GM18502 (cell line): ENCODE data around the gene TBC1D9B.
"Not testable (repeated sequence)": the region's sequence is repeated elsewhere in the genome, so short reads cannot be mapped to it uniquely, and the experiment has no call there.

Experiments
- ATAC-seq: cut with Tn5 transposase; IDR thresholded peaks from one replicate; pipeline ENCODE4 v1.9.1; 2021; ENCODE audit warnings: mild to moderate bottlenecking; ENCODE audit not compliant: unreplicated experiment, poor library complexity

TBC1D9B gene

GRCh38 chr5:179871533-179871932, 36.2 kb downstream of the TBC1D9B start:
- ATAC-seq, result not testable (repeated sequence)

GRCh38 chr5:179870952-179871351, 36.7 kb downstream of the TBC1D9B start:
- ATAC-seq, result no peak

GRCh38 chr5:179870403-179870903, 37.2 kb downstream of the TBC1D9B start:
- ATAC-seq, result no peak

DNA sequence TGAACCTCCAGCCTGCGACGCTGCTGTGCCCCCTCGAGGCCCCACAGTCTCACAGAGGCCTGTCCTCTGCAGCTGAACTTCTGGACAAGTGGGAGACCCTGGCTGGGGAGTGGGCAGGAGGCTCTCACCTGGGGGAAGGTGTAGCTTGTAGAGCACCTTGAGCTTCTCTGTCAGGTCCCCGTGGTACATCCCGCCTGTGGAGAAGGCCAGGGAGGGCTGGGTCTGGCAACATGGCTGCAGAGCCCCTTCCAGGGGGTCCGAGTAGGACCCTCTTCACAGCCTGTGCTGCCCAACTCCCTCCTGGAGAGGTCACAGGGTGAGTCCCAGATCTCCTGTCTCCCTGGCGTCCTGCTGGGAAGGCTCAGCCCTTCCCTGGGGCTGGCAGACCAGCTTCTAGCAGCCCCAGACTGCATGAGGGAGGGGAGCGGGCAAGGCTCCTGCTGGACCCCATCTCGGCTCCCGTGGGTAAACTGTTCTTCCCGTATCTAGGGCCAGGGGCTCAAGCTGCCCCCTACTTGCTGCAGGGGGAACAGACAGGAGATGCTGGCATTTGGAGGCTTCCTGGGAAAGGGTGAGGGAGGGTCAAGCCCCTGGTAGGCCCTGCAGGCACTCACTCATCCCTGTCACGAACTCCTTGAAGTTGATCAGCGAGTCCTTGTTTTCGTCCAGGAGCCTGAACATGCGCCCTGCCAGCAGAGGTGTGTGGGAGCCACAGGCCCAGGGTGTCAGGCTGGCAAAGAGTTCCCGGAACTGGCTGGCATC, 37.9 kb downstream of the TBC1D9B start:
- ATAC-seq, result no peak

GRCh38 chr5:179869101-179869500, 38.6 kb downstream of the TBC1D9B start:
- no peak for ATAC-seq

GRCh38 chr5:179868541-179868940, 39.2 kb downstream of the TBC1D9B start:
- no peak for ATAC-seq

DNA sequence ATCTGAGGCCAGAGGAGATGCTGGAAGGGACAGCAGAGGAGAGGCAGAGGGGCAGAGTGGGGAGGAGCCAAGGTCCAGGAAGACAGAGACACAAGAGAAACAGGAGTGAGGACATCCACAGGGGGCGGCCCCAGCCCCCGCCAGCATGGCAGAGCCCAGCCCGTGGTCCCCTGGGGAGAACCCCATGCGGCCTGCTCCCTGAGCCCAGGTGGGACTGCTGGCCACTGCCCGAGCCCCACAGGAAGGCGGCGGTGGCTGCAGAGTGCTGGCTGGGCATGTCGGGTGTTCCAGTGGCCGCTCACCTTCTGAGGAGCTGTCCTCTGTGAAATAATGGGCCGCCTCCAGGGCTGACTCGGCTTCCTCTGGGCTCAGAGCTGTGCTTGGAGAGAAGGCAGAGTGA, 40.2 kb downstream of the TBC1D9B start:
- no peak for ATAC-seq

- no peak for ATAC-seq
Observed at GRCh38 chr5:179867079-179867465, 40.6 kb downstream of the TBC1D9B start.

- no peak for ATAC-seq
Observed at GRCh38 chr5:179866241-179867078, 41.2 kb downstream of the TBC1D9B start.

DNA sequence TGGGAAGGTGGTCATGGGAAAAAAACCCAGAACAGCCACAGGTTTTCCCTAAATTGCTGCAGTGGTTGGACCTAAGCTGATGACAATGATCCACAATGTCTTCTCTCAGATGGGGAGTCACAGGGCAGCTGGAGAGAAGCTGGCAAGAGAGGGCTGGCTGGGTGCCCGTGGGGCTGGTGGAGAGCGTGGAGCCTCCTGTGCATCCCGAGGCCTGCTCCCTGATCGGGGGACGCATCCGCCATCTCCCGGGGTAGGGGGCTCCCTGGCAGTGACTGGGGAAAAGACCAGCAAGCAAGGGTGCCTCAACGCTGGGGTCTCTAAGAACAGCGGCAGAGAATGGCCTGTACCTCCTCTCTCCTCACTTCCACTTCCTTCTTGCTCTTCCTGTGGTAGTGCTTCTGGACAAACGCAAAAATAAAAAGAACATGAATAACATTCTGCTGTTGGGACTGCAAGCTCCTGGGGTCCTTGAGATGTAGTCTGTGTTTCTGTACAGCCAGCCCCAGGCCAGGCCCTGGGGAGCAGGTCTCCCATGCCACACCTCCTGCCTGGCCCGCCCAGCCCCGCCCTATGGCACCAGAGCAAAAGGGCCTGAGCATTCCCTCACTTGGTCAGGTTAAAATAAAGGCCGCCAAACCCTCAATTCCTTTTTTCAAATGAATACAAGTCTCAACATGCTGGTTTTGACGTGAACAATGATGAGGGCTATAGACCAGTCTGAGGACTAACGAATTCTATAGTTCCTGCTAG, 42.0 kb downstream of the TBC1D9B start:
- no peak for ATAC-seq

DNA sequence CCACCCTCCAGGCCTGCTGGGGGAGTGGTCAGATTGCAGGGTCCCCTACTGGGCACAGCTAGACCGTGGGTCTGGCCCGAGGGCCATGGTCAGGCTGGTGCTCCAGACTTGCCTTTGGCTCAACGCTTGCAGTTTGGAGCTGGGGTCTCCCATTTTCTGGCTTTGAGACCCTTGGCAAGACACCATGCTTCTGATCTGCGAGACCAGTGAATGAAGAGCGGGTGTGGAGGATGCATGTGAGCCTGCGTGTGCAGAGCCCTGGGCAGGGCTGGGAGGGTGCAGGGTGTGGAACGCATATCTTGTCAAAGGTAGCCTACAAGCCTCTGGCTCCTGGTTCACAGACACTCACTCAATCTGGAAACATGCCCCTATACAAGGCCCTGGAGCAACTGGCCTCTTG, 43.0 kb downstream of the TBC1D9B start:
- ATAC-seq, result no peak

DNA sequence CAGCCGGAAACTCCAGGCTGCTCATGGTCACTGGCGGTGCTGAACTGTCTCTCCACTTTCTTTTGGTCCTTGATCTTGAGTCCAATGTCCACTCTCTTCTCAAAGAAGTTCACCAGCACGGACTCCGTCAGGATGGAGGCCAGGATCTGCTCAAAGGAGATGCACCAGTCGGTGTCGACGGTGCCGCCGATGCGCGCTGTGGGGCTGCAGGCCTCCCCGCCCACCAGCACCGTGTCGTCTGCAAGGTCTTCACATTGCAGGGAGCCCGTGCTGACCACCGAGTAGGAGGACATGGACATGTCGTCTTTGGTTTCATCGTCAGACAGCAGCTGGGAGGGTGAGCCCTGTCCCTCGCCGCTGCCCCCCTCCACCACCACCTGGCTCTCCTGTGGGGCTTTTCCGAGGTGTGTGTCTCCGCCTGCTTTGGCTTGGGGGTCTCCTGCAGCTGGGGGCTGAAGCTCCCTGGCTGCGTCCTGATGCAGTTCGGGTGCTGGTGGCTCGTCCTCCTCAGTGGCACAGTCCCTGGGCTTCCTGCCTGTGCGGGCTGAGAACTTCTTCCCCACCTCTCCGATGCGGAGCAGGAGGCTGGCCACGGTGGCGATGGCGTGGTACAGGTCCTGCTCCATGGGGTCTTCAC, 44.1 kb downstream of the TBC1D9B start:
- no peak for ATAC-seq

- ATAC-seq, result no peak
Observed at GRCh38 chr5:179862891-179863290, 44.8 kb downstream of the TBC1D9B start.

- ATAC-seq, result no peak
Observed at GRCh38 chr5:179862296-179862695, 45.4 kb downstream of the TBC1D9B start.

DNA sequence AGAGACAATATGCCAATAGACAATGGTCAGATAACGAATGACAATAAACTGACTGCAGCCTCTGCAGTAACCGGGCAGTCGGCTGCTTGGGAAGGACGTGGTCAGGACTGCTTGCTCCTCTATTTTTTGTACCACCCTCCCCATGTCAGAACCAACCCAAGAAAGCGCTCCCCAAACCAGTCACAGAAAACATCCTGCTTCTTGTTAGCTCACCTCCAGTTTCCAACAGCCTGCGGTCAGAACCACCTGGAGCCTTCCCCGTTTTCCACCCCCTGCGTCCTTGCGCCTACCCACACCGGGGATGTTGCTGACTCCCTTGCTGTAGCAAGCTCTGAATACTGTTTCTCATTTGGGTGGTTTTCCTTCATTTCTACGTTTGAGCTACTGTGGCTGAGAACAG, 47.4 kb downstream of the TBC1D9B start:
- ATAC-seq, result no peak

GRCh38 chr5:179858586-179859427, 48.9 kb downstream of the TBC1D9B start, which contains the start of gene MRNIP:
MRNIP (minus strand) TSS chr5:179858817; CDS start chr5:179858796, 21 bp downstream.
- ATAC-seq, result peak; percentile 95

- peak; percentile 52 for ATAC-seq
Observed at GRCh38 chr5:179858241-179858585, 49.5 kb downstream of the TBC1D9B start.

DNA sequence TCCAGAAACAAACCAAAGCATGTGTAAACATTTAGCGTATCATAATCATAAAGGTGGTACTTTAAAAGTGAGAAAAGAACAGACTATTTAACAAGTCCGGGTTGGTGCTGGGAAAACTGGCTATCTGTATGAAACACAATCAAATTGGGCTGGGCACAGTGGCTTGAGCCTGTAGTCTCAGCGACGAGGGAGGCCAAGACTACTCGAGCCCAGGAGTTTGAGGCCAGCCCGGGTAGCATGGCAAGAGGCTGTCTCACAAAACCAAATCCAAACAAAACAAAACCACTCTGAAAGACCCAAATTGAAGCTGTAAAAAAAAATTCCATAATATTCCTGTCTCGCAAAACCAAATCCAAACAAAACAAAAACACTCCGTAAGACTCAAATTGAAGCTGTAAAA, 53.3 kb downstream of the TBC1D9B start:
- ATAC-seq, result no peak

DNA sequence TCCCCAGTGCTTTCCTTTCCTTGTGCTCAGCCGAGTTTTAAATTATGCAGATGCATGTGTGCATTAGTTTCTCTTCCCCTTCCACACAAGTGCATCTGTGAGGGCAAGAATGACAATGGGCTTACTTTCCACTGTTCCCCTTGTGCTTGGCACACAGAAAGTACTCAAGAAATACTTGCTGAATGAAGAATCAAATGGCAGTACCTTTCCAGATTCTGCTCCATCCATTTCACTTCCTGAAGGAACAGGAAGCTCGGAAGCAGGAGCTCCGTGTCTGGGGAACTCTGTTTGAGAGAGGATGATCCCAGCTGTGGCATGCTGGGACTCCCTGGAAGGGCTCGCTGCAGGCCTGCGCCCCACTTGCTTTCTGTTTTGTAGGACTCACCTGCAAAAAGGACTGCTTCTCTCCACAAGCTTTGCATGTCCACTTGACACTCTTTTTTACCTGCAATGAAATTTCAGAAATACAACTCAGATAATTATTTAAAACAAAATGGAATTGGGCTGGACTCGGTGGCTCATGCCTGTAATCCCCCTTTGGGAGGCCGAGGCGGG, 54.6 kb downstream of the TBC1D9B start:
- ATAC-seq, result peak; percentile 90
